HG03025 (cell line): ENCODE measurements around the gene PCK2.
"Not testable (repeated sequence)": the region's sequence is repeated elsewhere in the genome, so short reads cannot be mapped to it uniquely, and the experiment has no call there.

Experiments used
- ATAC-seq: cut with Tn5 transposase; IDR thresholded peaks from one replicate; pipeline ENCODE4 v1.9.1; 2021; ENCODE audit warnings: mild to moderate bottlenecking, moderate library complexity; ENCODE audit not compliant: unreplicated experiment, low FRiP score

Gene PCK2

DNA sequence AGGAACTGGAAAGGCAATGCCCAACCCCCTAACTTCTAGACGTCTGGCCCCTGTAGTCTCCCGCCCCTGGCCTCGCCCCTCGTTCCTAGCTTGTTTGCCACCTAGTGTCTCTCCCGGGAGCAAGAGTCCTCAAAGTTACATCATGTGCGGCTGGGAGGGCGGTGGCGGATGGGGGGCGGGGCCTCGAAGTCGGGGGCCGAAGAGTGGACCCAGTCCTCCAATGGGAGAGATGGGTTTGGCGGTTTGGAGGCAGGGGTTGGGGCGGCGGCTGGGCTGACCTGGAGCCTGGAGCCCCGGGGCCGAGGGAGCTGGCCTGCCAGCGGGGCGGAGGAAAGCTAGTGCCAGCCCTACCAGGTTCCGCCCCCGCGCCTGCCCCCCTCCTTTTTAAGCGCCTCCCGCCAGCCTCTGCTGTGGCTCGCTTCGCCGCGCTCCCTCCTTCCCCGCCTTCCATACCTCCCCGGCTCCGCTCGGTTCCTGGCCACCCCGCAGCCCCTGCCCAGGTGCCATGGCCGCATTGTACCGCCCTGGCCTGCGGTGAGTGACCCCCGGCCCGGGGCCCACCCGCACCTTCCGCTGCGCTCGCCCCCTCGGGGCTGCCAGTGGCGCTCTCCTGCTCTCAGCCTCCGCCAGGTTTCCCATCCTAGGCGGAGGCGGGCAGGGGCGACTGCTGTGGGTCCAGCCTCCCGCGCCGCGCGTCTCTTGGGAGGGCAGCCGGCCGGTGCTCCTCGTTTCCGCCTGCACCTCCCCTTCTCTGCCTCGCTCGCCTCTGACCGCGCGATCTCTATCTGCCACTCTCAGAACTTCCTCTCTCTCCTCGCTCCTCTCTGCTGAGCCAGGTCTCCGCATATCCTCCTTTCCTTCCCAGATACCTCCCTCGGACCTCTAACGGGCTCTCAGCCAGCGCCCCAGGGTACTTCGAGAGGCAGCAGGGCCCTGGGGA lies at the start of gene PCK2:
Gene PCK2 (plus strand): TSS at position 411 of the 940 bp plus-strand sequence. CDS start 95 bp downstream, at position 506.
- ATAC-seq, result peak; percentile 48

DNA sequence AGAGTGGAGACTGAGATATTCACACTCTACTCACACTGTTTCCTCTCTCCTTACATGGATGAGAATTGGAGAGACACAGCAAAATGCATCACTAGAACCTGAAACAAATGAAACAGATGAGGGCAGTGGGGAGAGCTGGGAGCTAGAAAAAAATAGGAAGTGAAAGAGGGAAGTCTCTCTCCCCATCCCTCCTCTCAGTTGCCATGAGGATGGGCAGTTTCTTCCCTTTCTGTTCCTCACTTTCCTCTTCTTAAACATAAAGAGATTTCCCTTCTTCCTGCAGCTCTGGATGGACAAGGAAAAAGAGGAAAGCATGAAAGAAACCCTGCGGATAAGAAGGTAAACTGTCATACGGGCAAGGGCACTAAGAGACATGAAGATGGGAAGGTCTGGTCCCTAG lies 45.1 kb upstream of the PCK2 start:
- not testable (repeated sequence) for ATAC-seq

DNA sequence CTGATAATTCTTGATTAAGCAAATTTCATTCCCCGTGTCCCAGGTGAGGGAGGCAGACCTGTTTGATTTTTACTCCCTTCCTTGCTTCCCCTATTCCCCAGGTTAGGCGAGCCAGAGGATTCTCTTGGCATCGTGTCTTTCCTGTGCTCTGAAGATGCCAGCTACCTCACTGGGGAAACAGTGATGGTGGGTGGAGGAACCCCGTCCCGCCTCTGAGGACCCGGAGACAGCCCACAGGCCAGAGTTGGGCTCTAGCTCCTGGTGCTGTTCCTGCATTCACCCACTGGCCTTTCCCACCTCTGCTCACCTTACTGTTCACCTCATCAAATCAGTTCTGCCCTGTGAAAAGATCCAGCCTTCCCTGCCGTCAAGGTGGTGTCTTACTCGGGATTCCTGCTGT lies 43.4 kb upstream of the PCK2 start:
- not testable (repeated sequence) for ATAC-seq

DNA sequence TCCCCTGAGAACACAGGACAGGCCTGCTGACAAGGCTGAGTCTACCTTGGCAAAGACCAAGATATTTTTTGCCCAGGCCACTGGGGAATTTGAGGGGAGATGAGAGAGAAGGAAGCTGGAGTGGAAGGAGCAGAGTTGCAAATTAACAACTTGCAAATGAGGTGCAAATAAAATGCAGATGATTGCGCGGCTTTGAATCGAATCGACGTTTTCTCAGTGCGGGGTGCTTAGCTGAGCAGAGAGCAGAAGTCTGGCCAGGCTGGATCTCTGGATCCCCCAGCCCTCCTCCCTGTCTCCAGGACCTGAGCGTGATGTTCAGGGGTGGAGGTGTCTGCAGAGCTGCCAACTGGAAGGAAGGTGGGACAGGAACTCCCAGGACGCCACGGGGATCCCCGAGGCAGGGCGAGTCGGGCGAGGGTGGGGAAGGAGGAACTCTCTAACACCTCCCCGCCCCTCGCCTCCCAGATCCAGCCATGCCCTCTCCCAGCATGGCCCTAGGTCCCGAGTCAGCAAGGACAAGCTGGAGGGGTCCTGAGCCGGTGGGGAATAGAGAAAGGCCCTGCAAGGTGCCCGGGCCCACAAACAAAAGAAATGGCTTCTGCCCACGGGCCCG lies 42.8 kb upstream of the PCK2 start:
- ATAC-seq, result no peak

DNA sequence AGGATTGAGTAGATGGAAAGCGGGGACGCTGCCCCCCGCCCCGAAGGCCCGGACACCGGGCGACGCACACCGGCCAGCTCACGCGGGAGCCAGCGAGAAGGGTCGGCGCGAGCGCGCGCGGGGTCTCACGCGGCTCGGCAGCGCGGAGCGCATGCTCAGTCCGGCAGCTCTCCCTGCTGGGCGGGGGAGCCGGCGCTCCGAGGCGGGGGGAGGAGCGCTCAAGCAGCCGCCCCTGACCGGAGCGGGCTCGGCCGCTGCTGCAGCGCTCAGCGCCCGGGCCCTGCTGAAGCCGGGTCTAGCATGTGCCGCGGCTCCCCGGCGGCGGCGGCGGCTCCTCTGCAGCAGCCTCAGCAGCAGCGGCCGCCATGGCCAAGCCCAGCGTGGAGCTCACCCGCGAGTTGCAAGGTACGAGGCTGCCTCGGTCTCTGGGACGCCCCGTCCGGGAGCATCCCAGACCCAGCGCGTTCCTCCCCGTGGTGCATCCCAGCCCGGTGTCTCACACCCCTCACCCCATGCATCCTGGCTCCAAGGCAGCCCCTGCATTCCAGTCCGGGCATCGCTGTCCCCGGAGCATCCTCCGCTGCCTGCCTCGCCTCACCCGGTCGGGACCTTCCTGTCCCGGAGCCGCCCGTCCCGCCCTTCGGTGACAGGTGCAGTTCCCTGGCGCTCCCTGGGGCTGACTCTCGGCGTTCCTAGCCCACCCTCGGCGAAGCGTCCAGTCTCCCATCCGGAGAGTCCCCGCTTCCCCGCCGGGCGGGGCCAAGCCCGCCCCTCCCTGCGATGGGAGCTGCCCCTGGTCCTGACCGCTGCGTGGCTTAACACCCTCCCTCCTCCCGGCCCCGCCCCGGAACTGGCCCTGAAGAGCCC lies 42.1 kb upstream of the PCK2 start, which contains the start of gene CARMIL3:
Gene CARMIL3 (plus strand): TSS at position 221 of the 867 bp plus-strand sequence. CDS start 145 bp downstream, at position 366.
- peak; percentile 59 for ATAC-seq

DNA sequence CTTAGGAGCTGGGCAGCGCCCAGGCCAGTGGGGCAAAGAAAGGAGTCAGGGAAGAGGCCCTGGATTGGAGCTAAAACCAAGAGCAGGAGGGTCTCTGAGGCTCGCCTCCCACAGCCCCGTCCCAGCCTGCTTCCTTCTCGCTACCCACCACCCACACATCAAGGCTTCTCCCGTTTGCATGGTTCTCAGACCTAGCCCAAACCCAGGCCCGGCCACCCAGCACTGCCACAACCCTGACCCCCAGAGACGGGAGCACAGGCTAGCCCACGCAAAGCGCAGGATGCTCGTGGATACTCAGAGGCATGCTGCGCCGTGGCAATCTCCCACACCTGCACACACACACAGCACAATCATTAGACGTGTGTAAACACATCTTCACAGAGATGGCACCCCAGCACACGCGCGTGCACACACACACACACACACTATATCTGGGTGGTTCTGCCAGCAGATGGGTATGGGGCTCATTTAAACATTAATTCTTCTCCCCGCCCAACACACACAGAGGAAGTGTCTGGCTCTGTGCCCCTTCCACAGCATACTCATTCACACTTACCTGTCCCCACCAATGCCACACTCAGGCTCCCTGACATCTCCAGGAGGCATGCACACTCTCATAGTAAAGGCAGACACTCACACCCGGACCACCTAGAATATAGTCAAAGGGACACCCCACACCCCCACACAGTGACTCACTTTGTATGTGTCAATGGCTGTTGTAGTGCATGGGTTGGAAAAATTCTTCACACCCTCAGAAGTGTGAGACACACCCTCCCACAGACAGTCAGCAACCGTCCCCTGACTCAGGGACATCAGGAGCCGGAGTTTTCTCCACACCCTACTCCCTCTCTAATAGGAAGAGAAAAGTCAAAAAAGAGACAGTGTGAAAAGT lies 41.2 kb upstream of the PCK2 start:
- no peak for ATAC-seq

DNA sequence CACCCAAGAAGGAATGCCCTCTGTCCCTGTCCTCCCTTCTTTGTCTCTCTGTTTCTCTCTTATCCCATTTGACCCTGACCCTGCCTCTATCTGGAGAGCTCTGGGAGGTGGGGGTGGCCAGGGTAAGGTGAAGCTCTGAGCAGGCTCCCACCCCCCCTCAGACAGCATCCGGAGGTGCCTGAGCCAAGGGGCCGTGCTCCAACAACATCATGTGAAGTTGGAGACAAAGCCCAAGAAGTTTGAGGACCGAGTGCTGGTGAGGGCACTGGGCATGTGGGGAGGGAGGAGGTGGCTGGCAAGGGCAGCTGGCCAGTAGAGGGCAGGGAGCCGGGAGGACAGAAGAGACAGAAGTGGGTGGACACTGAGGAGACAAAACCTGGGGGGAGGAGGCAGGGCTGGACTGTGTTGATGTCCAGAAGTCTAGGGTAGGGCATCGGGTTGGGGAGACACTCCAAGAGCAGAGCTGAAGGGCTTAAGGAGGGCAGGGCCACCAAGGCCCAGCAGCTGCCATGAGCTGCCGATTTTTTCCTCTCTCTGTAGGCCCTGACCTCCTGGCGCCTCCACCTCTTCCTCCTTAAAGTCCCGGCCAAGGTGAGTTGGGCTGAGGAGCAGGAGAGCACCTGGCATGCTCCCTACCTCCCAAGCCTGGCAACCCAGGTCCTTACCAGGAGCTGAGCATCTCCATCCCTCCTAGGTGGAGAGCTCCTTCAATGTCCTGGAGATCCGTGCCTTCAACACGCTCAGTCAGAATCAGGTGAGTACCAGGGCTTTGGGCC lies 40.4 kb upstream of the PCK2 start:
- no peak for ATAC-seq

DNA sequence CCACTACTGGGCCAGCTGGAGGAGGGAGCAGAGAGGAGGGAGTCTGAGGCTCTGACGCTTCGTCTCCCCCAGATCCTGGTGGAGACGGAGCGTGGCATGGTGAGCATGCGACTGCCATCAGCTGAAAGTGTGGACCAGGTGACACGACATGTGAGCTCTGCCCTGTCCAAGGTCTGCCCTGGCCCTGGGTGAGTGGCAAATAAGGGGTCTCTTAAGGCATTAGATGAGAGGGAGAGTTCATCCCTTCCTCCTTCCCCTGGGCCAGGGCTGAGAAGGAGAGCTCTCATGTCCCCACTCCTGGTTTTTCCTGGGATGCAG lies 39.8 kb upstream of the PCK2 start:
- no peak for ATAC-seq

DNA sequence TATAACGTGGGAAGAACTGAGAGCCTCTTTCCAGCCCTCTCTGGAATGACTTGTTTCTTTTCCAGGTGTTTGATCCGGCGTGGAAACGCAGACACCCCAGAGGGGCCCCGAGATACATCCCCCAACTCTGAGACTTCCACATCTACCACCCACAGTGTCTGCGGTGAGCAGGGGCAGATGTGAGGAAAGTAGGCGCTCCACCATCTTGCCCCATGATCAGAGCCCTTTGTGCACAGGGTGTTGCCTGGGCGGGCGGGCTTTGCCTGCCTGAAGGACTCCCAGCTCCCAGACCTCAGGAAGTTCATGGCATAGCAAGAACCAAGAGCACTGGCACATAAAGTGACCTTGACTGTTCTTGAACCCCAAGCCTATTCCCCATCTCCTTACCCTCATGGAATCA lies 39.5 kb upstream of the PCK2 start:
- no peak for ATAC-seq

DNA sequence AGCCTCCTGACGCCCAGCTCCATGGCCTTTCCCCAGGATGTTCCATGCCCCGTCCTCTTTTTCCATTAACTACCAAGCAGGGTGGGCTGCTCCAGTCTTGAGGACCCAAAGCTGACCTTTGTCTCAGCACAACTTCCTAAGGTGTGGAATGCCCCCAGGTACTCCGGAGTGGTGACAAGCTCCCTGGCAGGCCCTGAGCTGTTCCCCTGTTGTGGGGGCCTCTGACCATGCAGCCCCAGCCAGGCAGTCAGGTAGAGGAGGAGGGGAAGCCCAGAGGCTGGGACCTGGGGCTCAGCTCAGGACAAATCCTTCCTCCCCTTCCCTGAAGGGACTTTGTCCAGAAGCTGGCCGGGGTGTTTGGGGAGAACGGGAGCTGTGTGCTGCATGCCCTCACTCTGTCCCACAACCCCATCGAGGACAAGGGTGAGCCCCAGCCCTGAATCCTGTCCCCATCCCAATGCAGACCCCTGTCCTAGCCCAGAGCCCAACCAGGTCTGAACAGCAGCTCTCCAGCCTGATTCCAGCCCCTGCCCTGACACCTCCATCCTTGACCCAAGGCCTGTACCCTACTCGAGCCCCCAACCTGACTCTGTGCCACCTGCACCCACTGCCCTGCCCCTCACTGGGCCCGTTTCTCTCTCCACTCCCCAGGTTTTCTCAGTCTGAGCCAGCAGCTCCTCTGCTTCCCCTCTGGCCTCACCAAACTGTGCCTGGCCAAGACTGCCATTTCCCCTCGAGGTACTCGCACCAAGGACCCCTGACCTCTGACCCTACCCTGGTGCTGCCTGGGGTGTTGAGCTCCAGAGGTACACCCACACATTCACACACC lies 37.9 kb upstream of the PCK2 start:
- ATAC-seq, result no peak

DNA sequence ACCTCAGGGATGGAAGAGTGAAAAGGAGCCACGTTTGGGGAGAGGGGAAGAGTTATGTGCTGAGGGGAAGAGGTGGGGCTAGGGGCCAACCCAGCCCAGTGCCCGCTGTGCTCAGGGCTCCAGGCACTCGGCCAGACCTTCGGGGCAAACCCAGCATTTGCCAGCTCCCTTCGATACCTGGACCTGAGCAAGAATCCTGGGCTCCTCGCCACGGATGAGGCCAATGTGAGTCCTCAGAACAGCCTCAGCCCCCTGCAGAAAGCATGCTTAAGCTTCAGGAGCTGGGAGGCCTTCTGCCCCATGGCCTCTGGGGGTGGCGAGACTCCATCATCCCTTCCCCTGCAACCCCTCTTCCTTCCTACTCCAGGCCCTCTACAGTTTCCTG lies 37.3 kb upstream of the PCK2 start:
- no peak for ATAC-seq

DNA sequence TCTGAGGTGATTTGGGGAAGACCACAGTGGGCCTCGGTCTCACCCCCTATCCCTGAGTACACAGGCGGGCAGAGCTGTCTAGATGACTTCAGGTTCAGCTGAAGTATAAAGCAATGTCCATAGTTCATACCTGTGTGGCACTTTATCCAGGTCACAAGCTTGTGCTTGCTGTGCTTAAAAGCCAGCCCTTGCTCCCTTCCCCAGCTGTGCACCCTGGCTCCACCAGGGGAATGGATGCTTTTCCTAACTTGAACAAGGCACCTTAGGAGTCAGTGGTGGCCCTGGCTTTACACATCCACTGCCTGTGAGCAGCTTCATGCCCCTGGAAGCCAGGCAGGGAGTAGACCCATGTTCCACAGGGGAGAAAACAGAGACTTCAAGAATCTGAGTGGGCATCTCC lies 36.8 kb upstream of the PCK2 start:
- ATAC-seq, result no peak

DNA sequence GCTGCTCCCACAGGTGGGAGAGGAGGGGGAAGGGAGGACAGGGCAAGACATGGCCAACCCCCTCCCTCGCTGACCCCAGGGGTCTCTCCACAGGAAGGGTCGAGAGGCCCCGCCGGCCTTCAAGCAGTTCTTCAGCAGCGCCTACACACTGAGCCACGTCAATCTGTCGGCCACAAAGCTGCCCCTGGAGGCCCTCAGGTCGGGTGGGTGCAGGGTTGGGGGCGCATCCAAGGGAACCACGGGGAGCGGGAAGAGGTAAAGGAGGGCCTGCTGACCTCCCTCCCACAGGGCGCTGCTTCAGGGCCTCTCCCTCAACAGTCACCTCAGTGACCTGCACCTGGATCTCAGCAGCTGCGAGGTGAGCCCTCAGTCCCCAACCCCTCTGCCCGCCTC lies 36.2 kb upstream of the PCK2 start:
- ATAC-seq, result no peak

DNA sequence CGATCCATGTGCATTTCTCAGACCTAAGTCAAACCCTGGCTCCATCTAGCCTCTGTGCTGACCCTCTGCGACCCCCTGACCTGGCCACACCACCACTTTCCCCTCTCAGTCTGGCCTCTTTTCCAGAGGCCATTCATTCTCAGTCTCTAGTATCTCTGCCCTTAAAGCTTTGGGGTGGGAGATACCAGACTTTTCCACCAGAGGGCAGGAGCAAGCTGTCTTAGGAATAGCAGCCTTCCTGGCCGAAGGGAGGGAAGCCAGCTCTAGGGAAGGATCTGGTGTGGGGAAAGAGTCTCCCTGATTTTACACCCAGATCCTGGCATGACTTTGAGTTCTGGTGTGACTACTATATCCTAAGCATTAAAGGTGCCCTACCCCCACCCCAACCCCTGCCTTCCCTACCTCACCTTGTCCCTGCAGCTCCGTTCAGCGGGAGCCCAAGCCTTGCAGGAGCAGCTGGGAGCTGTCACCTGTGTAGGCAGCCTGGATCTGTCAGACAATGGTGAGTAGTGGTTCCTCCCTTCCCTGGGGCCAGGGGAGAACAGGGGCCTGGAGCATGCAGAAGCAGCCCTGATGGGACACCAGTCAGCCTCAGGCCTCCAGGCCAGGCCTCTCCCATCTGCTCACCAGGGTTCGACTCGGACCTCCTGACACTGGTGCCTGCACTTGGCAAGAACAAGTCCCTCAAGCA lies 35.7 kb upstream of the PCK2 start:
- no peak for ATAC-seq

DNA sequence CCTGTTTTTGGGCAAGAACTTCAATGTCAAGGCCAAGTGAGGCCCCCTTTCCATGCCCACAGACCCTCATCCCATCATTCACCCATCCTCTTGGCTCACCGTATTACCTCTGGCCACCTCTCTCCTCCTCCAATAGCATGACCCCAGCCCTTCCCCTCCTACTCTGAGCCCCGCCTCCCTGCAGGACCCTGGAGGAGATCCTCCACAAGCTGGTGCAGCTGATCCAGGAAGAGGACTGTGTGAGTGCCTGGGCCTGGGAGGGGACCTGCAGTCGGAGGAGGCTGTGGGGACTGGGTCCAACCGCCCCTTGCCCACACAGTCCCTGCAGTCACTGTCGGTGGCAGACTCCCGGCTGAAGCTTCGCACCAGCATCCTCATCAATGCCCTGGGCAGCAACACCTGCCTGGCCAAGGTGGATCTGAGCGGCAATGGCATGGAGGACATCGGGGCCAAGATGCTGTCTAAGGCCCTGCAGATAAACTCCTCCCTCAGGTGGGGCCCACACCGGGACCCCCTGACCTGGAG lies 35.1 kb upstream of the PCK2 start:
- ATAC-seq, result no peak

DNA sequence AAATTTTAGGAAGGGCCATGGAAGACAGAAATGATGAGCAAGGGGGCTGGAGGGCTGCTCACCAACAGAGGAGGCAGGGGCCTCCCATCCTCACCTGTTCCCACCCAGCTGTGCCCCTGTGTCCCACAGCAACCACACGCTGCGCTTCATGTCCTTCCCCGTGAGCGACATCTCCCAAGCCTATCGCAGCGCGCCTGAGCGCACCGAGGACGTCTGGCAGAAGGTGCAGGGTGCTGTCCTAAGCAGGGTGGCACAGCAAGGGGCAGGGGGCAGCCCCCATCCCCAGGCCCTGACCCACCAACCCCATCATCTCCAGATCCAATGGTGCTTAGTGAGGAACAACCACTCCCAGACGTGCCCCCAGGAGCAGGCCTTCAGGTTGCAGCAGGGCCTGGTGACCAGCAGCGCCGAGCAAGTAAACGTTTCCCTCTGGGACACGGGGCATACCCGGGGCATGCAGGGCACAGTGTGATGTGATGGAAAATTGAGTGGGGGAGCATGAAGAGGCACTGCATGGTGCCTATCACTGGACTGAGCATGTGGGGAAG lies 34.2 kb upstream of the PCK2 start:
- ATAC-seq, result no peak

DNA sequence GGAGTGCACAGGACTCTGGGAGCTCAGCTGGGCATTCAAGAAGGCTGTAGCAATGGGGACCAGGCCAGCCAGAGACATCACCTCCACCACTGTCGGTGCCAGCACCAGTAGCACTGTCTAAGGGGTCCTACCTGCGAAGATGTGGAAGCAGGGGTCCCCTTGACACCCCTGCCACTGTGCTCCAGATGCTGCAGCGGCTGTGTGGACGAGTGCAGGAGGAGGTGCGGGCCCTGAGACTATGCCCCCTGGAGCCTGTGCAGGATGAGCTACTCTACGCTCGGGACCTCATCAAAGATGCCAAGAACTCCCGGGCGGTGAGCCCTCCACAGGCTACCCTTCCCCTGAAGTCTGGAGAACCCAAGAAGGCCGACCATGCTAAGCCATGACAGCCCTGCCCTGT lies 33.7 kb upstream of the PCK2 start:
- ATAC-seq, result no peak
